ENCODE measurements around the gene IL1RAPL2.
"Not testable (repeated sequence)": the region's sequence is repeated elsewhere in the genome, so short reads cannot be mapped to it uniquely, and the experiment has no call there.

The IL1RAPL2 gene

DNA sequence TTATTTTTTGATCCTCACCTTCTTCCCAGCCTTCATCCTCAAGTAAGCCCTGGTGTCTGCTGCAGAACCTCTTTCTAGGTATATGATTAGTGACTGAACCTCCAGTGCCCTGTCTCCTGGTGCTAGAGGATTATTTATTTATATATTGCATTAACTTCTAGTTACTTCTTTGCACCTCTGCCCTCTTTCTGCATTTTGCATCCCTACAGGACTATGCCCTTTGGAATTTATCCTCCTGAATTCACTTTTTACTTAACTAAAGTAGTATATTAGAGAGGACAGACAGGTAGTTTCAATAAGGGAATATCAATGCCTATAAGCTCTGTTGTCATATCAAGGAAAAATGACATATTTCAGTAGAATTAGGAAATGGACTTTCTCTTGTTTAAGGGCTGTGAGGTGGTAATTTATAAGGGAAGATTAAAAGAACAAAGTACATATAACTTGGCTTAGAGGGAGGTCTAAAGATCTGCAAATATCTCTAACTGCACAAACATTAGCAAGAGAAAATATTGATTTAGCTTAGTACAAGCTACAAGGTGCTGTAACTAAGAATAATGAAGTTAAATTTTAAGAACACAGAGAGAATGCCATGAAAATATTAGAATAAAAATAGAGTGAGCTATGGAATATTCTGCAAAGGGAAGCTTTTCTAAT, 472.8 kb downstream of the IL1RAPL2 start:
- DNase-seq: no peak

DNA sequence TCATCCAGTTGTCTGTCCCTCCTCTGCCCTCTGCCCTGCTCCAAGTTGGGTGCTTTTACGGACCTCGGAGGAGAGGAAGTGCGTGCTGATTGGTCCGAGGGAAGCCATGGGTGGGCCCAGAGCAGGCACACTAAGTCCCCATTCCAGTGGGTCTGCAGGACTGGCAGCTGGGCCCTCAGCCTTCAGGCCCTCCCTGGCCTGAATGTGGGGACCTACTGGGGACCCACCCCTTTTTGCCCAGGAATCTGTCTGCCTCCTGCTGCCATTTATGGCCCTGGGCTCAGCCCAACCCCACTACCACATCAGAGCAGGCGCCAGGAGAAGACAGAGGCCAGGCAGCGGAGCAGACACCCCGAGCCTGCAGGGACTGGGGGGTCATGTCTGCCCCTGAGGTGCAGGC, 484.9 kb downstream of the IL1RAPL2 start:
- no peak for DNase-seq

DNA sequence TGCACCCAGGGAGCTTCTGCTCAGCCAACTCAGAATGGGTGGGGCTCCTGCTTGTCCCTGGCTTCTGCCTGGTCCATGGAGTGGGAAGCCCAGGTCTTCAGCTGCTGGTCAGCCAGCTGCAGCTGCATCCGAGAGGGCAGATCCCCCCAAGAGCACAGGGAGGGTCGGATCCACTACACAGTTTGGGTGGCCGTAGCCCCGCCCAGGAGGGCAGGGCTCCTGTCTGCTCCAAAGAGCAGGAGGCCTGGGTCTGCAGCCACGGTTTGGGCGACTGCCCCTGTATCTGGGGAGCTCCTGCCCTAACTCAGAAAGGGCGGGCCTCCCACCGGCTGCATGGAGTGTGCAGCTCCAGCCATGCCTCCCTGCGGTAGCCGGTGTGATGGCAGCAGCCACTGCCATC, 485.4 kb downstream of the IL1RAPL2 start:
- no peak for DNase-seq

DNA sequence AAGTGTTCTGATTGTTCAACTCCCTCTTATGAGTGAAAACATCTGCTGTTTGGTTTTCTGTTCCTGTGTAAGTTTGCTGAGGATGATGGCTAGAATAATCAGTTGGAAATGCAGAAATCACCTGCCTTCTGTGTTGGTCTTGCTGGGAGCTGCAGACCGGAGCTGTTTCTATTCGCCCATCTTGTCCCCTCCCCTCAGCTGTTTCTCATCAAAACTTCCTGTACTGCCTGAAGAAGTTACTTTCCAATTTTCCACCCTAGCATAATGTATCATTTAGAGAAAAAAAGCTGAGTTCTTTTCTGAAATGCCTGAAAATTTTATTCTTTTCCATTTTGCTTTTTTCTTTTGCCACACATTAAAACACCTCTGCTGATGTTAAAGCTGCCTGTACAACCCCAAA, 486.9 kb downstream of the IL1RAPL2 start:
- no peak for DNase-seq

DNA sequence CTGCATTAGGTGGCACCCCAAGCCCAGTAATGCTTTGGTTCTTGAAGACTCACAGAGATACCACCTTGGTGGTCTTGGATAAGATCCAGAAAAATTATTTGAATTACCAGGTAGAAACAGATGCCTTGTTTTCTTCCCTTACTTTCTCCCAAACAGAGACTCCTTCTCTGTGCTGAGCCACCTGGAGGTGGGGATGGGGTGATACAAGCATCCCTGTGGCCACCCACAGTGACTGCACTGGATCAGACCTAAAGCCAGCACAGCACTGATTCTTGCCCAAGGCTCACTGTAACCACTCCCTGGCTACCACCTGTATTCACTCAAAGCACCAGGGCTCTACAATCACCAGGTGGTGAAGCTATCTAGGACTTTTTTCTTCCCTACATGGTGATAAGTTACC, 497.7 kb downstream of the IL1RAPL2 start:
- DNase-seq: no peak

DNA sequence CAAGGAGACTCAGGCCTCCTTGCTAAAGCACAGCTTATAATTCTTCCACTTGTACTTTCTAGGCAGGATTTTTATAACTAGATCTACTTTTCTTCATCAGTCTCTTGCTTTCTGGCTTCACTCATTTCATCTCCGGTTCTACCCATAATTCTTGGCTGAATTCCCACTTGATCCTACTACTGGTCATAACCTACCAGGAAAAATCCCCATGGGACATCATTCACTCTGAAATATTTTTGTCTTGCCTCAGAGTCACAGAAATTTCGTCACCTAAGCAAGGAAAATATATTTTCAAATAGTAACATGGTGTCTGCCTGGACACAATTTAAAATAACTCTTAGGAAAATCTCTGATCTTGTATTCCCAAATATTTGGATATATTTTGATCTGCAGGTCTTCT, 532.2 kb downstream of the IL1RAPL2 start:
- no peak for DNase-seq

DNA sequence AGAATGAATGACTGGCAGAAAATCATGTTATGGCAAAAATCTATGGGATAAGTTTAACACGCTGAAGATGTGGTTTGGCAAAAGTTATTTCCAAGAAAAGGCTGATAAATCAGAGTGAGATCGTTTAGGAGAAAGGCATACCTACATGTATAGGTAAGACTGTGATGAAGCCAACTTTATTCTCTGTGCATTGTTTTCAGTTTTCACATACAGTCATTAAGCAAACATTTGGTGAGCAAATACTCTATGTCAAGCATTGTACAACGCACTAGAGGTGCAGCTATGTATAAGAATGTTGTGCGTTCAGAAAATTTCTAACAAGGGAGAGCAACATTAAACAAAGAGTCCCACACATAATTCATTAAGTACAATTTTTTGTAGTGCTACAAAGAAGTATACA, 532.8 kb downstream of the IL1RAPL2 start:
- no peak for DNase-seq

DNA sequence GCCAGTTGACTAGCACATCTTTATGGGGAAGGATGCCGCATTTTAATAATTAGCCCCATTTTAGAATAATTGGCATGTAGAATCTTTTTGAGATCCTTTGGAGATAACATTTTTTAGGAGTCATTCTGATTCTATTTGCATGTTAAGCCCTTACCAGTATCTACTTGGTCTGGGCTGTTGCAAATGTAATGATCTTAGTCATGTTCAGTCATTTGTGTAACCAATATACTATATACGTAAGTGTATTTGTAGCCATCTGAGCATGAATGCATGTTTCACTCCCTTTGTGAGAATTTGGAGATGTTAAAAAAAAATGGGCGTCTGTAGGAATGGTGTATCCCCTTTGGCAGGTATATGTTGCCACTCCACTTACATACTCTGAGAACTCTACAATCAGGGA, 535.4 kb downstream of the IL1RAPL2 start:
- DNase-seq: no peak

DNA sequence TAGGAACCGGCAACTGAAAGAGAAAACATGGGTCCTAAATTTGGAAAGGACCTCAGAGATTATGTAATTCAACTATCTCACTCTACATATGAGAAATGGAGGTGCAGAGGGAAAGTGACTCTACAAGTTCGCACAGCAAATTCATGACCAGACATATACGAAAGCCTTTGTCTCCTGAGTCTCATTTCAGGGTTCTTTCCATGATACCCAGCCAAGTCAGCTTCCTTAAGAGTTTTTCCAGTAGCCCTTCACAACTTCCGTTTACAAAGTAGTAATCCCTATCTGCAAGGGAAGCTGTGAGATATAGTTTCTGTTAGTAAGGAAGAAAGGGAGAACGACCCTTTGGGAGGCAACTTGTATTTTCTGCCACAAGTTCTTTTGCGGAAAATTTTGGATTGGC, 543.9 kb downstream of the IL1RAPL2 start:
- DNase-seq: no peak

DNA sequence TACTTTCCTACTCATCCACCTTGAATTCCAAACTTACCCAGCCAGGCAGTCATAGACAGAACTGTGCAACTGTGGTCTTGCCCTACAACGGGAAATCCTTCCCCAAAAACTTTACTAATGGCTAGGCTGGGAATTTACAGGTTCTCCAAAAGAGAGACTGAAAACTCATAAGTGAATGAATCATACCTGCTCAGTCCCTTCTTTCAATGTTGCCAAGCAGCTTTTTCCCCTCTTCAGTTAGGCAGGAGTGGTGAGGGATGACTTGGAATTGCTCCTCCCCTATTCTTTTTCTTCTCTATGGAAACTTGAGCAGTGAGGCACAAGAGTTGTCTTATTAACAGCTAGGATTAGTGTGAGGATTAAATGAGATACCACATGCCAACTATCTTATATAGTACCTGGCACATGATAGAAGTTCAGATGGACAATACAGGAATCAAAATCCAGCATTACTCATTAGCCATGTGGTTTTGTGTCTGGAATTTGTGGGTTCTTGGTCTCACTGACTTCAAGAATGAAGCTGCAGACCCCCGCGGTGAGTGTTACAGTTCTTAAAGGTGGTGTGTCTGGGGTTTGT, 548.6 kb downstream of the IL1RAPL2 start:
- no peak for DNase-seq

DNA sequence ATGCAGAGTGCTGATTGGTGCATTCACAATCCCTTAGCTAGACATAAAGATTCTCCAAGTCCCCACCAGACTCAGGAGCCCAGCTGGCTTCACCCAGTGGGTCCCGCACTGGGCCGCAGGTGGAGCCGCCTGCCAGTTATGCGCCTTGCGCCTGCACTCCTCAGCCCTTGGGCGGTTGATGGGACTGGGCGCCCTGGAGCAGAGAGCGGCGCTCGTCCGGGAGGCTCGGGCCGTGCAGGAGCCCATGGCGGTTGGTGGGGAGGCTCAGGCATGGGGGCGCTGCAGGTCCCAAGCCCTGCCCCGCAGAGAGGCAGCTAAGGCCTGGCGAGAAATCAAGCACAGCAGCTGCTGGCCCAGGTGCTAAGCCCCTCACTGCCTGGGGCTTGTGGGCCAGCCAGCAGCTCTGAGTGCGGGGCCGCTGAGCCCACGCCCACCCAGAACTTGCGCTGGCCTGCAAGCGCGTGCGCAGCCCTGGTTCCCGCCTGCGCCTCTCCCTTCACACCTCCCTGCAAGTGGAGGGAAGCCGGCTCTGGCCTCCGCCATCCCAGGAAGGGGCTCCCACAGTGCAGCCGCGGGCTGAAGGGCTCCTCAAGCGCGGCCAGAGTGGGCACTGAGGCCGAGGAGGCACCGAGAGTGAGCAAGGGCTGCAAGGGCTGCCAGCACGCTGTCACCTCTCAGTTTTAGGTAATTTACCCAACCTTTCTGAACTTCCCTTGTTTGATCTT, 549.8 kb downstream of the IL1RAPL2 start:
- DNase-seq: not testable (repeated sequence)

DNA sequence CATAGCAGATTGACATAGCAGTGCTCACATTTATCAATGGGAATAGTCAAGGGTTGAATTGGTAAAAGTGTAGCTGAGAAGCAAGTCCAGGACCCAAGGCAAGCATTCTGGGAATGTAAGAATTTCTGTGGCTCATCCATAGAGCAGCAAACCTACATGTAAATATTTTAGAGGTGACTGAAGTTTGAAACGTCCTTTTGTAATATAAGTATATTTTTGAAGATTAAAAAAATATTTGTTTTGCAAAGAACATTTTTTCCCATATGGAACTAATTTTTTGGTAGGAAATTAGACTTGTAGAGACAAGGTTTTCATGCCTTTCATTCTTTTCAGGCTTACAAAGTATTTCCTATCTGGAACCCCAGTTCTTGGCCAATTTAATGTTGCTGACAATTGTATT, 550.5 kb downstream of the IL1RAPL2 start:
- no peak for DNase-seq

DNA sequence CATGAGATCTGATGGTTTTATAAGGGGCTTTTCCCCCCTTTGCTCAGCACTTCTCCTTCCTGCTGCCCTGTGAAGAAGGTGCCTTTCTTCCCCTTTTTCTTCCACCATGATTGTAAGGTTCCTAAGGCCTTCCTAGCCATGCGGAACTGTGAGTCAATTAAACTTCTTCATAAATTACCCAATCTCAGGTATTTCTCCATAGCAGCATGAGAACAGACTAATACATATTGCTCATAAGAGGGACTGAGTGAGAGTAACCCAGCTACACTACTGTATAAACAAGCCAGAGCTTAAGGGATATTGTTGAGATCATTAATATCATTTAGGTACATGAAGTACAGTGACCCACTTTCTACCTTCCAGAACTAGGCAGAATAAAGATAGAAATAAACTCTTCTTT, 551.6 kb downstream of the IL1RAPL2 start:
- DNase-seq: no peak

DNA sequence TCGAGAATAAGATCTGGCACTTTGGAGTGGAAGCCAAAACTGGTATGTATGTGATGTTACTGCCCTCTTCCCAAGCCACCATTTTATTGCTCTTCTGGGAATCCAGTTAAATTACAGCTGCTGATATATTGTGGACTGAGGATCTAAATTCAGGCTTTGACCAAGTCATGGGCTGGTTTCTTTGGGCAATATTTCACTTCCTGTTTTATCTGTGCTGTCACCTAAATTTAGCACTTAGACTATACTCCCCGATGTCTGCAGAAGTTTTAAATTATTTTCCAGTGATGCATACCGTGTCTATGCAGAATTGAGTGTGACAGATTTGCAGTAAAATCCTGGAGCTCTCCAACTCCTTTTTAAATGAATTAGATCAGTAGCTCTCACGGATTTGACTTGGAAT, 554.5 kb downstream of the IL1RAPL2 start:
- no peak for DNase-seq

DNA sequence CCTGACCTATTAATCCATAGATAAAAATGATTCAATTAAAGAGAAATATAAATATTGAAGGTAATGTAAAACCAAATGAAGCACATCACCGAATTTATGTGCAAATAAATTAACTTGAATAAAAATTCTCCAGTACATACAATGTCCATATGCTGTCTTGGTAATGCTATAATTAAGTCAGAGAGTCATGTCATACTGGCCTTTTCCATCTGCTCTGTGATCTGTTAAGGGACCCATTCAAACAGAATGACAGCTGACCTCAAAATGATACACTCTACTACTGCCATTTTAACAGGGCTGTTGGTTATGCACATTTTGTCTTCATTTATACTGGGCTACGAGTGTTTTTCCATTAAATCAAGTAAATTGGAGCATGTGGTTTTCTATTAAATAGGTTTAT, 555.2 kb downstream of the IL1RAPL2 start:
- no peak for DNase-seq

DNA sequence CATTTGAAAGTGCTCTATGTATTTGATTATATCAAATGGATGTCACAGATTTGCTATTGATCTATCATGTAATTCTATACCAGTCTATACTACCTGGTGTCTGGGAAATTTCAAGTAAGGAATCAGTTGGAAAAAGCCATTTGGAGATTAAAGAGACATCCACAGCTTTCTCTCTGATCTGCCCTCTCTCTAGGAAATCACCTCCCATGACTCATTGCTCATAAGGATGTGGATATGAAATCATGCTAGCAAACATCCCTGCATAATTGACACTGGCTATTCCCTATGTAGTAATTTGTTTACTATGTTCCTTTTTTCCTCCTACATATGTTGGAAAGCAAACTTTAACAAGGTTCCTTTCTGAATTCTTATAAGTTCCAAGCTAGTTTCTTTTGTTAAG, 560.2 kb downstream of the IL1RAPL2 start:
- DNase-seq: no peak

DNA sequence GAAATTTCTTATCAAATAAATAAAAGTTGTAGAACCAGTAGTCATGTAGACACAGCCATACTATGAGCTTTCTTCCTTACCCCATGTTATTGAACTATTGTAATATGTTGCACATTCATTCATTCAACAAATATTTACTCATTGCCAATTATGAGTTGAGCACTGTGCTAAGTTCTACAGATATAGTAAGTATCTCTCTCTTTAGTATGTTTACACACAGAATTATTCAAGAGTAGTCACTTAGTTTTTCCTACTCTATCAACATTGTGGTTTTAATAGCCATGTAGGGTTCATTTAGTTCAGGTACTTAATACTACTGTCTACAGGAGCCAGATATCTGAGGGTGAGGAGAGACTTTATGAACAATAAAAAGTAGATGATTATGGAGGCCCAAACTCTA, 568.3 kb downstream of the IL1RAPL2 start:
- no peak for DNase-seq

DNA sequence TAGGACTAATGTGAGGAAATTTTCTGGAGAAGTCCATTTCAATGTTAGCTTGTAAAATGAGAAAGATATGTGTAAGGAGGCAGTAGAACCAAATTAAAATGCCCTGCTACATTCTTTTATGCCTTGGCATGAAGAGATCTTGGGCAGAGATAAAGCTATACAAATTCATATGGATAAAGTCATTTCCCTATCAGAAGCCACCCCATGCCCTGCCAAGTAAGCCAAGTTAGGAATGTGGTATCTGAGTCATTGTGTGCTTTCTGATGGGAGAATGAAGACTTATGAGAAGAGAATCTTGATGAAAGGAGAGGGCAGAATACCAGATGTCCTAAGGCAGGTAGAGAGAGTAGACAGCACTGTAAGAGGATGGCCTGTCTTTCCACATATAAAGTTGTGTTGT, 570.8 kb downstream of the IL1RAPL2 start:
- DNase-seq: no peak

DNA sequence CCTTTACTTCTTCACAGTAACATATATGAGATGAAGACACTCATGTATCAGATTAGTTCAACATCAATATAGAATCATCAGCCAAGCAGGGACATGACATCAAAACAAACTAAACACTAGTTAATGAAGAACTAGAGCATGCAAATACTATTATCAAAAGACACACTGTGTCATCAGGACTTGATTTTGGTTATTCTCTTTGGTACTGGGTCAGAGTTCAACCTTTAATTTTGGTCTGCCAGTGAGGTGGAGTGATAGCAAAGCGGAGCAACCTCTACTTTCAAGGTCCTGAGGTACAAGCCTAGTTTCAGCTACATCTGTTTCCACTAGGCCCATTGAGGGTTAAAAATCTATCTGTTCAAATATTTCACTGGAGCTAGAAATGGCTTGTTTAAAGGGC, 584.0 kb downstream of the IL1RAPL2 start:
- no peak for DNase-seq

DNA sequence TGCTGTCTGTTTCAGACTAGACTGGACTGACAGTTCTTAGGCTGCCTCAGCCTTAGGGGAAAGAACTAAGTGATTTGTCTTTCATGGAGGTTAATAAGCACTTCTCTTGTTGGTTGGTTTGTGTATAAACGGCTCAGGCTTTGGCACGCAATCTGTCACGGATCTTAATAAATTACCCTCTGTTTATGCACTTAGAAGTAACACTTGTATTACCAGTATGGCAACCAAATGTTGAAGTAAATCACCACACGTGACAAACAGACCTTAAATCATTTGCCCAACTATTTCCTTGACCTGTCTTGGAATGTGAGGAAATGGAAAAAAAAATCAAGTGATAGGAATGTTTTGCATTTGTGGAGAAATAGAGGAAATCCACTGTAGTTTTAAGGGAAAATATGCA, 584.6 kb downstream of the IL1RAPL2 start:
- no peak for DNase-seq

DNA sequence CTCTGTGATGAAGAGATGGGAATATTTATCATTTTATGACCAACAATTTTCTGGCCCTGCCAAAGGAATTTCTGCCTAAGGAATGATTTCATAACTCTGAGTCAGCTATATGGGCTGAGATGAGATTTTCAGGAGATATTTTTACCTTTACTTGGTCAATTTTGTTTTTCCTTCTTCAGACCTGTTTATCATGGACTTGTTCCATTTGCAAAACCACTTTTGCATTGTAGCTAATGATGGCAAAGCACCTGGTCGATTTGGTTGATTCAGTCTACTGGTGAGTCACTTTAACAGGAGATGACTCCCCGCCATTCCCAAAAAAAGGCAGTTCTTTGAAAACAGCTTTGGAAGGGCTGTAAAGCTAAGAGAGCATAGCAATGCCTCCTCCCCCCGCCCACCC, 601.2 kb downstream of the IL1RAPL2 start:
- no peak for DNase-seq

DNA sequence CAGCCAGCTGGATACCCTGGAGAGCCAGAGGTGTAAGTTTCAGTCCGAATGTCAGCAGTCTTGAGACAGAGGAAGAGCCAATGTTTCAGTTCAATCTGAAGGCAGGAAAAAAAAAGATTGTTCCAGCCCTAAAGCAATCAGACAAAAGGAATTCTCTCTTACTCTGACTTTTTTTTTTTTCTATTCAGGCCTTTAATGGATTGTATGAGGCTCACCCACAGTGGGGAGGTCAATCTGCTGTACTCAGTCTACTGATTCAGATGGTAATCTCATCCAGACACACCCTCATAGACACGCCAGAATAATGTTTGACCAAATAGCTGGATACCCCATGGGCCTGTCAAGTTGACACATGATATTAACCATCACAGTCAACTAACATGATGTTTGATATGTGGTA, 602.6 kb downstream of the IL1RAPL2 start:
- no peak for DNase-seq

DNA sequence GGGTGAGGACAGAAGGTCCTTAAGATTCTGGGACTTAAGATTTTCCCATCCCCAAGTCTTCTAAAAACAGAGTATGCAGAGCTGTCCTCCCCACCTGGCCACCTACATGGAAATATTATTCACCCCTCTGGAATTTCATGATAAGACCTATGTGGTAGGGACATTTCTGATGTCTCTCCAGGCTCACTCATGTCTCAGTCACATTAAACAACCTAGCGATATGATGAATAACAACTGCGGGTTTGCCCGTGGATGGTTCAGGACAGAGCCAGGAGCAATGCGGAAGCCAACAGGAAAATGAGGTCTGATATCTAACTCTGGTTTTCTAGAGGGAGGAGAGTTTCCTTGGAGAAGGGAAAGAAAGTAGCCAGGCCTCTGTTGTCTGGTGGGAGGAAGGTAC, 607.1 kb downstream of the IL1RAPL2 start:
- DNase-seq: no peak

DNA sequence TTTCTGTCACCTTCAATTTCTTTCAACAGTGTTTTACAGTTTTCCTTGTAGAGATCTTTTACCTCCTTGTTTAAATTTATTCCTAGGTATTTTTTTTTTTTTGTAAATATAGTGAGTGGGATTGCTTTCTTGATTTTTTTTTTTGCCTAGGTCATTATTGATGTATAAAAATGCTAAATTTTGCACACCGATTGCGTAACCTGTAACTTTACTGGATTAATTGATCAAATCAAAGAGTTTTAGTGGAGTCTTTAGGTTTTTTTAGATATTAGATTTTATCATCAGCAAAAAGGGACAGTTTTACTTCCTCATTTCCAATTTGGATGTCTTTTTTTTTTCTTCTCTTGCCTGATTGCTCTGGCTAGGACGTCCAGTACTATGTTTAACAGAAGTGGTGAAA, 613.6 kb downstream of the IL1RAPL2 start:
- no peak for DNase-seq

DNA sequence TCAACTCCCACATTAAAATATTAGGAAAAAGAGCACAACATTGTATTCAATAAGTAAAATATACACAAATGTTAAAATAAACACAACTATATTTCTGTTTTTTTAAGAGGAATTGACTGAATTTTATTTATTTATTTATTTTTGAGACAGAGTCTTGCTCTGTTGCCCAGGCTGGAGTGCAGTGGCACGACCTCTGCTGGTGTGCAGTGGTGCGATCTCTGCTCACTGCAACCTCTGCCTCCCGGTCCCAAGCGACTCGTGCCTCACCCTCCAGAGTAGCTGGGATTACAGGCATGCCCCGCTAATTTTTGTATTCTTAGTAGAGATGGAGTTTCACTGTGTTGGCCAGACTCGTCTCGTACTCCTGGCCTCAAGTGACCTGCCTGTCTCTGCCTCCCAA, 623.1 kb downstream of the IL1RAPL2 start:
- no peak for DNase-seq

All from NCI-H2029 (cell line).